ENCODE data around the gene AMELX.

Gene AMELX

DNA sequence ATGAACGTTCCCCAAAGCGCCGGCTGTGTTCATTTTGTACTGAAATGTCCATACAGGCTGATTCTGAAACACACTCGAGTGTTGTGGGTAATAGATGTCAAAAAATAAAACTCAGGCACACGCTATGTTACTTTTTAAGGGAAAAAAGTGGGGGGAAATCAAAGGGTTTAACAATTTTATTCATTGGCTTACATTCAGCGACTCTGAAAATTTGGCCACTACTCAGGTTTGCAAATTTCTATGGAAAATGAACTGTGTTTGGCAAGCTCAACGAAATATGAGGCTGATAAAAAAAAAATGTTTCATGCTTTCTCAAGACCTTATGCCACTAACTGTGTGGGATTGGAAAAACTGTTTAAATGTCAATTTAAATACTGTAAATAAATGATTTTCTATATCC is 18.5 kb downstream of the AMELX start:
- no peak overlapping the region for H3K4me3 ChIP-seq (ENCODE audit: low read depth, low read length)
- in situ Hi-C loops (cut with HindIII; ENCODE audit: low sequenced_read_pairs): no loop called here
- TF ChIP-seq, protein P1, sequence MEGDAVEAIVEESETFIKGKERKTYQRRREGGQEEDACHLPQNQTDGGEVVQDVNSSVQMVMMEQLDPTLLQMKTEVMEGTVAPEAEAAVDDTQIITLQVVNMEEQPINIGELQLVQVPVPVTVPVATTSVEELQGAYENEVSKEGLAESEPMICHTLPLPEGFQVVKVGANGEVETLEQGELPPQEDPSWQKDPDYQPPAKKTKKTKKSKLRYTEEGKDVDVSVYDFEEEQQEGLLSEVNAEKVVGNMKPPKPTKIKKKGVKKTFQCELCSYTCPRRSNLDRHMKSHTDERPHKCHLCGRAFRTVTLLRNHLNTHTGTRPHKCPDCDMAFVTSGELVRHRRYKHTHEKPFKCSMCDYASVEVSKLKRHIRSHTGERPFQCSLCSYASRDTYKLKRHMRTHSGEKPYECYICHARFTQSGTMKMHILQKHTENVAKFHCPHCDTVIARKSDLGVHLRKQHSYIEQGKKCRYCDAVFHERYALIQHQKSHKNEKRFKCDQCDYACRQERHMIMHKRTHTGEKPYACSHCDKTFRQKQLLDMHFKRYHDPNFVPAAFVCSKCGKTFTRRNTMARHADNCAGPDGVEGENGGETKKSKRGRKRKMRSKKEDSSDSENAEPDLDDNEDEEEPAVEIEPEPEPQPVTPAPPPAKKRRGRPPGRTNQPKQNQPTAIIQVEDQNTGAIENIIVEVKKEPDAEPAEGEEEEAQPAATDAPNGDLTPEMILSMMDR (IDR thresholded peaks at IDR 0.05; ENCODE audit: low read depth, low read length, missing control alignments): no peak
- no peak for DNase-seq (ENCODE audit: low read depth)

GRCh38 chrX:11319806-11320520 is 26.8 kb downstream of the AMELX start:
- in situ Hi-C loops (cut with HindIII; ENCODE audit: low sequenced_read_pairs): no loop called here

GRCh38 chrX:11321986-11322385 is 28.8 kb downstream of the AMELX start:
- TF ChIP-seq, protein P1 (IDR thresholded peaks at IDR 0.05; ENCODE audit: low read depth, low read length, missing control alignments): no peak
- DNase-seq (ENCODE audit: low read depth): no peak
- in situ Hi-C loops (cut with HindIII; ENCODE audit: low sequenced_read_pairs): no loop called here
- H3K4me3 ChIP-seq (ENCODE audit: low read depth, low read length): no peak overlapping the region

More at GRCh38 chrX:11319806-11320520, 26.8 kb downstream of the AMELX start:
- no peak for DNase-seq (ENCODE audit: low read depth)
- no peak overlapping the region for H3K4me3 ChIP-seq (ENCODE audit: low read depth, low read length)
- TF ChIP-seq, protein P1 (IDR thresholded peaks at IDR 0.05; ENCODE audit: low read depth, low read length, missing control alignments): no peak

- H3K4me3 ChIP-seq (ENCODE audit: low read depth, low read length): no peak overlapping the region
- no peak for DNase-seq (ENCODE audit: low read depth)
- TF ChIP-seq, protein P1 (IDR thresholded peaks at IDR 0.05; ENCODE audit: low read depth, low read length, missing control alignments): no peak
- in situ Hi-C loops (cut with HindIII; ENCODE audit: low sequenced_read_pairs): no loop called here
Measured at GRCh38 chrX:11328134-11328533, 34.9 kb downstream of the AMELX start.

- TF ChIP-seq, protein P1 (IDR thresholded peaks at IDR 0.05; ENCODE audit: low read depth, low read length, missing control alignments): no peak
- in situ Hi-C loops (cut with HindIII; ENCODE audit: low sequenced_read_pairs): no loop called here
- DNase-seq (ENCODE audit: low read depth): no peak
- H3K4me3 ChIP-seq (ENCODE audit: low read depth, low read length): no peak overlapping the region
Measured at GRCh38 chrX:11329021-11329420, 35.8 kb downstream of the AMELX start.

DNA sequence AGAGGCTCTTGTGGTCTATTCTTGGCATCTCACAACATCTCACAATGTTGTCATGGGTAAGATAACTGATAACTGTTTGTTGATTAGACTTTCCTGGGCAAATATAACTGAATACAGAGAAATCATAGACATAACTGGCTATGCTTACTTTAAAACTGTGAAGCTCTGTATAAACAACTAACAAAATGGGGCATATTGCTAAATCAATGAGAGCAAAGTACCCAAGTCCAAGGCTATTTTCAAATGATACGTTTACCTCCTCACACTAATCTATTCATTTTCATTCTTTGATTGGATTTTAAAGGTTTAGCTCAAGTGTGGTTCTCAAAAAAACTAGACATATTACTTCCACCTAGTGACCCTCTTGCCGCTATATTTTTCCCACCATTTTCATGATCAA is 38.6 kb downstream of the AMELX start:
- in situ Hi-C loops (cut with HindIII; ENCODE audit: low sequenced_read_pairs): no loop called here

More for the DNA sequence above, 38.6 kb downstream of the AMELX start:
- no peak overlapping the region for H3K4me3 ChIP-seq (ENCODE audit: low read depth, low read length)
- TF ChIP-seq, protein P1 (IDR thresholded peaks at IDR 0.05; ENCODE audit: low read depth, low read length, missing control alignments): no peak
- no peak for DNase-seq (ENCODE audit: low read depth)
